H1 (cell line): ENCODE measurements around the gene SLC66A1. TPM values are rescaled to one million over a fixed set of nuclear protein-coding genes. Genes with fewer than 3 reads are reported as not detected.

Experiments
- CTCF ChIA-PET: fragments of 300-600 bp; sonication (Branson Sonifier 250); formaldehyde crosslinking; loops from one replicate; lab custom pipeline; 2021; ENCODE audit not compliant: partially characterized antibody; lab: Charles Lee
- POLR2A ChIA-PET: fragments of 300-600 bp; sonication (Branson Sonifier 250); formaldehyde crosslinking; loops from one replicate; lab custom pipeline; 2021; ENCODE audit warnings: inconsistent platforms; ENCODE audit not compliant: partially characterized antibody; lab: Charles Lee
- DNase-seq, 2 experiments: peaks; one replicate each; pipeline versions ENCODE4 v3.0.0 to v3.0.0-alpha.2; 2010 to 2022; ENCODE audit warnings: low spot score in 2 of 2, low read depth in 1 of 2, mixed read lengths in 1 of 2
- FAIRE-seq: peaks from 2 replicates; lab custom pipeline; 2011; peaks lifted over from hg19 to GRCh38; lab: Jason Lieb, UNC
- H2AFZ ChIP-seq: 2 replicates; pipeline ENCODE4 v1.8.1; 2012; ENCODE audit warnings: low read length, inconsistent platforms
- H2AK5ac ChIP-seq: 2 replicates; pipeline ENCODE4 v1.6.1; 2013; ENCODE audit warnings: low read depth, low read length
- H2BK120ac ChIP-seq: replicated peaks from 2 replicates; pipeline ENCODE3; 2013; ENCODE audit warnings: low read depth, low read length, inconsistent platforms
- H2BK12ac ChIP-seq: 2 replicates; pipeline ENCODE4 v1.6.1; 2013; ENCODE audit warnings: low read depth, low read length
- H2BK15ac ChIP-seq: 2 replicates; pipeline ENCODE4 v1.6.1; 2013; ENCODE audit warnings: low read length
- H2BK20ac ChIP-seq: 2 replicates; pipeline ENCODE4 v1.6.1; 2013; ENCODE audit warnings: low read length
- H2BK5ac ChIP-seq: 2 replicates; pipeline ENCODE4 v1.6.1; 2013; ENCODE audit warnings: low read depth, low read length
- H3K14ac ChIP-seq: 2 replicates; pipeline ENCODE4 v1.6.1; 2013; ENCODE audit warnings: inconsistent platforms; ENCODE audit not compliant: insufficient read length
- H3K18ac ChIP-seq: 2 replicates; pipeline ENCODE4 v1.6.1; 2013; ENCODE audit warnings: low read length; ENCODE audit errors: extremely low read depth
- H3K23ac ChIP-seq: 2 replicates; pipeline ENCODE4 v1.6.1; 2013; ENCODE audit warnings: inconsistent platforms; ENCODE audit not compliant: insufficient read length
- H3K23me2 ChIP-seq: 2 replicates; pipeline ENCODE4 v1.6.1; 2013; ENCODE audit warnings: low read depth, low read length
- H3K27ac ChIP-seq: 2 replicates; pipeline ENCODE4 v1.6.1; 2011; ENCODE audit warnings: low read depth, low read length, inconsistent platforms
- H3K27me3 ChIP-seq, 4 experiments: replicated peaks in 1 of 4; 1 replicate in 1 of 4; 2 replicates in 3 of 4; pipeline versions ENCODE4 v1.6.1 to v1.8.1; 2011 to 2013; ENCODE audit warnings: low read length in 3 of 4, mild to moderate bottlenecking in 3 of 4, inconsistent platforms in 2 of 4, mixed read lengths in 2 of 4, moderate library complexity in 1 of 4; ENCODE audit not compliant: control insufficient read depth in 3 of 4, insufficient read depth in 3 of 4; ENCODE audit errors: extremely low read depth in 1 of 4
- H3K36me3 ChIP-seq, 4 experiments: 2 replicates each; pipeline versions ENCODE4 v1.6.1 to v1.8.1; 2011 to 2013; ENCODE audit warnings: mild to moderate bottlenecking in 4 of 4, low read length in 3 of 4, moderate library complexity in 2 of 4, control low read depth in 1 of 4, inconsistent platforms in 1 of 4; ENCODE audit not compliant: insufficient read depth in 4 of 4, control insufficient read depth in 2 of 4
- H3K4ac ChIP-seq: replicated peaks from 2 replicates; pipeline ENCODE3; 2013; ENCODE audit warnings: low read length, low read depth, mixed read lengths, inconsistent platforms; ENCODE audit not compliant: insufficient read length
- H3K4me1 ChIP-seq, 4 experiments: replicated peaks in 1 of 4; 1 replicate in 1 of 4; 2 replicates in 3 of 4; pipeline versions ENCODE4 v1.6.1 to v1.8.1; 2011 to 2013; ENCODE audit warnings: low read length in 3 of 4, inconsistent platforms in 2 of 4, mixed read lengths in 1 of 4; ENCODE audit not compliant: insufficient read depth in 4 of 4, control insufficient read depth in 3 of 4
- H3K4me2 ChIP-seq, 2 experiments: 2 replicates each; pipeline versions ENCODE4 v1.6.1 to v1.8.1; 2011 to 2013; ENCODE audit warnings: low read depth in 2 of 2, low read length in 2 of 2, control low read depth in 1 of 2, inconsistent platforms in 1 of 2, mild to moderate bottlenecking in 1 of 2; ENCODE audit not compliant: insufficient read depth in 1 of 2
- H3K4me3 ChIP-seq, 4 experiments: fragments of 200-600, 300-600 bp in 1 of 4; sonication (generic), shearing (Covaris generic), sonication (Bioruptor Twin) in 1 of 4; 2 replicates each; pipeline versions ENCODE4 v1.5.1 to v1.8.1; 2011 to 2016; ENCODE audit warnings: low read length in 4 of 4, low read depth in 3 of 4, control low read depth in 2 of 4, inconsistent platforms in 2 of 4, mild to moderate bottlenecking in 2 of 4, mixed read lengths in 1 of 4, moderate library complexity in 1 of 4; ENCODE audit not compliant: insufficient read depth in 2 of 4; ENCODE audit errors: extremely low read depth in 1 of 4
- H3K56ac ChIP-seq: replicated peaks from 2 replicates; pipeline ENCODE3; 2013; ENCODE audit warnings: low read depth, mild to moderate bottlenecking, mixed read lengths, low read length, inconsistent platforms; ENCODE audit not compliant: insufficient read length
- H3K79me1 ChIP-seq: 2 replicates; pipeline ENCODE4 v1.6.1; 2013; ENCODE audit warnings: low read depth, low read length, control low read depth
- H3K79me2 ChIP-seq, 2 experiments: 2 replicates each; pipeline versions ENCODE4 v1.6.1 to v1.8.1; 2012 to 2013; ENCODE audit warnings: low read length in 2 of 2, mild to moderate bottlenecking in 2 of 2, inconsistent platforms in 1 of 2; ENCODE audit not compliant: insufficient read depth in 2 of 2, control insufficient read depth in 1 of 2
- H3K9ac ChIP-seq, 4 experiments: replicated peaks in 1 of 4; 1 replicate in 1 of 4; 2 replicates in 3 of 4; pipeline versions ENCODE4 v1.6.1 to v1.8.1; 2011 to 2013; ENCODE audit warnings: low read depth in 3 of 4, low read length in 3 of 4, control low read depth in 2 of 4, mild to moderate bottlenecking in 2 of 4, moderate library complexity in 2 of 4, inconsistent platforms in 1 of 4; ENCODE audit errors: extremely low read depth in 1 of 4
- H3K9me3 ChIP-seq, 2 experiments: 2 replicates each; pipeline versions ENCODE4 v1.6.1 to v1.8.1; 2012 to 2013; ENCODE audit warnings: mild to moderate bottlenecking in 2 of 2, moderate library complexity in 2 of 2, control low read depth in 1 of 2, inconsistent platforms in 1 of 2, low read depth in 1 of 2, low read length in 1 of 2, mixed read lengths in 1 of 2; ENCODE audit not compliant: insufficient read depth in 2 of 2
- H4K20me1 ChIP-seq, 2 experiments: replicated peaks in 1 of 2; 2 replicates each; pipeline versions ENCODE3 to v1.8.1; 2011 to 2013; ENCODE audit warnings: inconsistent platforms in 2 of 2, low read length in 2 of 2, mild to moderate bottlenecking in 1 of 2; ENCODE audit not compliant: insufficient read depth in 2 of 2, control insufficient read depth in 1 of 2
- H4K5ac ChIP-seq: 2 replicates; pipeline ENCODE4 v1.6.1; 2013; ENCODE audit warnings: low read length, low read depth, mixed read lengths, inconsistent platforms; ENCODE audit not compliant: insufficient read length
- H4K8ac ChIP-seq: 2 replicates; pipeline ENCODE4 v1.8.0; 2013; ENCODE audit warnings: mild to moderate bottlenecking, moderate library complexity, low read length, inconsistent platforms; ENCODE audit not compliant: insufficient read depth; ENCODE audit errors: extremely low read depth
- H4K91ac ChIP-seq: replicated peaks from 2 replicates; pipeline ENCODE3; 2013; ENCODE audit warnings: low read length, mixed read lengths, inconsistent platforms; ENCODE audit not compliant: insufficient read length
- ASH2L ChIP-seq: fragments of 200-600, 300-600 bp; sonication (generic); IDR thresholded peaks from one replicate; pipeline ENCODE4 v1.7.1; 2017; ENCODE audit warnings: low read length
- BRCA1 ChIP-seq: IDR thresholded peaks from 2 replicates; pipeline ENCODE4 v1.6.1; 2012; ENCODE audit warnings: low read depth, low read length, improper control_type of control experiment
- MAFK ChIP-seq: IDR thresholded peaks from 2 replicates; pipeline ENCODE4 v1.6.1; 2012; ENCODE audit warnings: low read depth, mild to moderate bottlenecking, improper control_type of control experiment, low read length
- RBBP5 ChIP-seq: IDR thresholded peaks from 2 replicates; pipeline ENCODE4 v1.7.1; 2012; ENCODE audit warnings: low read depth, mild to moderate bottlenecking, inconsistent platforms, low read length, moderate library complexity, borderline replicate concordance
- RXRA ChIP-seq: IDR thresholded peaks from 2 replicates; pipeline ENCODE4 v1.6.1; 2011; ENCODE audit warnings: low read depth, mild to moderate bottlenecking, low read length, moderate library complexity; ENCODE audit not compliant: insufficient read depth
- SIN3A ChIP-seq, 2 experiments: IDR thresholded peaks in 1 of 2; conservative IDR thresholded peaks in 1 of 2; 2 replicates each; pipeline ENCODE4 v1.6.1; 2011 to 2012; ENCODE audit warnings: low read length in 2 of 2, improper control_type of control experiment in 1 of 2, low read depth in 1 of 2, mild to moderate bottlenecking in 1 of 2
- SP1 ChIP-seq: IDR thresholded peaks from 2 replicates; pipeline ENCODE4 v1.6.1; 2011; ENCODE audit warnings: low read depth, low read length
- SP2 ChIP-seq: IDR thresholded peaks from 2 replicates; pipeline ENCODE4 v1.6.1; 2012; ENCODE audit warnings: mild to moderate bottlenecking, low read length, inconsistent platforms
- TAF7 ChIP-seq: optimal IDR thresholded peaks from 2 replicates; pipeline ENCODE3; 2011; ENCODE audit warnings: low read depth, mild to moderate bottlenecking, inconsistent platforms, low read length, moderate library complexity, borderline replicate concordance
- ZNF274 ChIP-seq: IDR thresholded peaks from 2 replicates; pipeline ENCODE4 v1.7.0; 2012; ENCODE audit warnings: low read length, borderline replicate concordance; ENCODE audit errors: extremely low read depth
- WGBS, 2 experiments: shearing (Covaris generic) in 1 of 2; methylation state at CpG; one replicate each; pipeline versions ENCODE4 v1.1.6 to v1.1.7; 2013 to 2015; ENCODE audit warnings: low lambda C conversion rate in 2 of 2, mixed read lengths in 2 of 2, inconsistent platforms in 1 of 2, low coverage in 1 of 2, missing lambda C conversion rate in 1 of 2; ENCODE audit not compliant: insufficient replicate concordance in 2 of 2, insufficient coverage in 1 of 2, insufficient read length in 1 of 2; ENCODE audit errors: extremely low coverage in 1 of 2, missing lambda C conversion rate in 1 of 2; 5-methylcytosine and 5-hydroxymethylcytosine counted together
- polyA plus RNA-seq, 7 experiments: library from polyadenylated mRNA; depleted of rRNA in 3 of 7; stranded (reverse) in 5 of 7; unstranded in 2 of 7; fragments of >200 nt in 5 of 7; fragments of 200-250 nt in 2 of 7; gene quantifications; 1 replicate in 5 of 7; 2 replicates in 1 of 7; 4 replicates in 1 of 7; pipeline versions ENCODE4 v1.2.1 to v1.2.3, GENCODE V29; 2011 to 2013; ENCODE audit warnings: missing spikeins in 2 of 7, mixed read lengths in 2 of 7
- total RNA-seq: library from RNA; stranded (reverse); fragmentation: NEBNext Ultra II Directional; extraction: Animal tissue kit (Norgen Biotek cat#: 25700); gene quantifications from 2 replicates; pipeline ENCODE4 v1.2.1, GENCODE V29; 2021

The SLC66A1 gene
- total and polyA plus RNA-seq, 2 of the 8 experiments (the other 6 are each of a cell fraction or from before 2014, with no cell fraction given) = 16.8 to 27.9 TPM

DNA sequence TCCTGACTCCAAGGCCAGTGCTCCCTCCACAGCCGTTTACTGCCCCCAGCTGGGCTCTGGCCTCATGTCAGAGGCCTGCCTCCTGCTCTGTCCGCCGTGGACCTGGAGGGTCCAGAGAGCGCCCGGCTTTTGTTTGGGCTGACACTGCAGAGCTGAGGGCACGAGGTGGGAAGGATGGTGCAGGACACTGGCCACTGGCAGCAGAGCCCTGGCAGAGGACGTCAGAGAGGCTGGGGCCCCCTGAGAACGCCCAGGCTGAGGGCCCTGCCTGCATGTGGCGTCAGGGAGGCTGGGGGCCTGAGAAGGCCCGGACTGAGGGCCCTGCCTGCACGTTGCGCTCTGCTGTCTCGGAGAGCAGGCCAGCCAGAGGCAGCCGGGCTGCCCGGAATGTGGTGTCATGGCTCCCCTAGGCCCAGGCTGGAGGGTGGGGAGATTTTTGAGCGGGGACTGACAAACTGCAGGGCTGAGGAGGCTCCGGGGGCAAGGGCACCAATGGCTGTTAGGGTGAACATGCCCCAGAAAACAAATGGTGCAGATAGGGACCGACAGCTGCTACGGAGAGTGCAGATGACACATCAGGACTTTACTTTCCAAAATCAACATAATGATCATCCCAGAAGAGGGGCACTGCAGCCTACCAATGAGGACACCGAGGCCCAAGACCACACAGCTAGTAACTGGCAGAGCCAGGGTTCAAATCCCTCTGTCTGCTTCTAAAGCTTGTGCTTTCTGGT is 31.7 kb downstream of the SLC66A1 start:
- Histone ChIP-seq H4K8ac (no peak overlapping the region), H3K27me3 (no peaks in the 10 kb centered on the region), H3K18ac (no peak overlapping the region; the same call in 1 of the 2 replicates), H2BK15ac (no peak overlapping the region), H2BK20ac (no peak overlapping the region), H4K20me1 (peaks cover 6% of the 10 kb centered on the region in 2 experiments), H3K14ac (no peak overlapping the region), H3K9ac (no peak overlapping the region), H3K4ac (no peak overlapping the region), H3K4me1 (peaks cover 0 to 11% (median 6%) of the 10 kb centered on the region in 4 experiments; a peak in 5 of 7 replicates), H3K23me2 (0 out of 2 replicates have a peak, but pooled peaks cover 2% of the 10 kb centered on the region), H2AFZ (no peak overlapping the region), H2BK12ac (no peak overlapping the region), H3K27ac (no peak overlapping the region), H3K4me3 (no peak overlapping the region), H4K5ac (no peak overlapping the region), H2BK120ac (no peak overlapping the region), H4K91ac (no peak overlapping the region), H2AK5ac (no peak overlapping the region), H3K23ac (no peak overlapping the region), H3K4me2 (no peak overlapping the region), H3K9me3 (no peaks in the 10 kb centered on the region), H3K79me1 (no peaks in the 10 kb centered on the region; the same call in 1 of the 2 replicates), H3K79me2 (no peaks in the 10 kb centered on the region), H2BK5ac (no peak overlapping the region), H3K56ac (no peak overlapping the region), H3K36me3 (peaks cover 3 to 18% (median 5%) of the 10 kb centered on the region in 4 experiments; a peak in 4 of 8 replicates)
- DNase-seq (no peak), FAIRE-seq (no peak)
- CTCF ChIA-PET = interaction anchor here (0.6 to 8.0 kb wide), 35 partner anchors 10 to 1369 kb away, joined by 3 to 72 read pairs (median 4); partner anchors contain the start of gene NBL1
- POLR2A ChIA-PET = interaction anchor here (1.0 to 1.6 kb wide), 2 partner anchors 10 to 11 kb away, joined by 3 to 7 read pairs; no protein-coding TSS in a partner anchor
- WGBS, 2 experiments = 94% methylated on average over 18 of the region's 20 CpGs; no CpG with 5 or more reads in 1 of the 2 experiments
- TF ChIP-seq SP1 (no peak), RBBP5 (no peak), SIN3A (conservative IDR thresholded peaks at IDR 0.05 in 1 of 2, IDR thresholded peaks at IDR 0.05 in 1 of 2; ENCODE audit: low read depth in 1 of 2, low read length in 2 of 2) (no peak), SP2 (no peak), RXRA (no peak), BRCA1 (no peak), TAF7 (no peak), MAFK (no peak), ASH2L (no peak), ZNF274 (no peak)
